VCaP (cell line): ENCODE data around the gene DBH.

ENCODE experiments used
- H3K27ac ChIP-seq: fragments of 450-650 bp; 2 replicates; pipeline ENCODE4 v1.5.1; 2017
- TF ChIP-seq, protein P1 (sequence below): fragments of 450-650 bp; conservative IDR thresholded peaks from 2 replicates; pipeline ENCODE4 v1.5.1; 2017; ENCODE audit warnings: mild to moderate bottlenecking, moderate library complexity

DBH gene

GRCh38 chr9:133682818-133683585 is 46.8 kb downstream of the DBH start:
- no peak overlapping the region for H3K27ac ChIP-seq
- TF ChIP-seq, protein P1, sequence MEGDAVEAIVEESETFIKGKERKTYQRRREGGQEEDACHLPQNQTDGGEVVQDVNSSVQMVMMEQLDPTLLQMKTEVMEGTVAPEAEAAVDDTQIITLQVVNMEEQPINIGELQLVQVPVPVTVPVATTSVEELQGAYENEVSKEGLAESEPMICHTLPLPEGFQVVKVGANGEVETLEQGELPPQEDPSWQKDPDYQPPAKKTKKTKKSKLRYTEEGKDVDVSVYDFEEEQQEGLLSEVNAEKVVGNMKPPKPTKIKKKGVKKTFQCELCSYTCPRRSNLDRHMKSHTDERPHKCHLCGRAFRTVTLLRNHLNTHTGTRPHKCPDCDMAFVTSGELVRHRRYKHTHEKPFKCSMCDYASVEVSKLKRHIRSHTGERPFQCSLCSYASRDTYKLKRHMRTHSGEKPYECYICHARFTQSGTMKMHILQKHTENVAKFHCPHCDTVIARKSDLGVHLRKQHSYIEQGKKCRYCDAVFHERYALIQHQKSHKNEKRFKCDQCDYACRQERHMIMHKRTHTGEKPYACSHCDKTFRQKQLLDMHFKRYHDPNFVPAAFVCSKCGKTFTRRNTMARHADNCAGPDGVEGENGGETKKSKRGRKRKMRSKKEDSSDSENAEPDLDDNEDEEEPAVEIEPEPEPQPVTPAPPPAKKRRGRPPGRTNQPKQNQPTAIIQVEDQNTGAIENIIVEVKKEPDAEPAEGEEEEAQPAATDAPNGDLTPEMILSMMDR, result no peak

GRCh38 chr9:133683586-133684120 is 47.5 kb downstream of the DBH start:
- TF ChIP-seq, protein P1, result no peak
- H3K27ac ChIP-seq, result no peak overlapping the region

DNA sequence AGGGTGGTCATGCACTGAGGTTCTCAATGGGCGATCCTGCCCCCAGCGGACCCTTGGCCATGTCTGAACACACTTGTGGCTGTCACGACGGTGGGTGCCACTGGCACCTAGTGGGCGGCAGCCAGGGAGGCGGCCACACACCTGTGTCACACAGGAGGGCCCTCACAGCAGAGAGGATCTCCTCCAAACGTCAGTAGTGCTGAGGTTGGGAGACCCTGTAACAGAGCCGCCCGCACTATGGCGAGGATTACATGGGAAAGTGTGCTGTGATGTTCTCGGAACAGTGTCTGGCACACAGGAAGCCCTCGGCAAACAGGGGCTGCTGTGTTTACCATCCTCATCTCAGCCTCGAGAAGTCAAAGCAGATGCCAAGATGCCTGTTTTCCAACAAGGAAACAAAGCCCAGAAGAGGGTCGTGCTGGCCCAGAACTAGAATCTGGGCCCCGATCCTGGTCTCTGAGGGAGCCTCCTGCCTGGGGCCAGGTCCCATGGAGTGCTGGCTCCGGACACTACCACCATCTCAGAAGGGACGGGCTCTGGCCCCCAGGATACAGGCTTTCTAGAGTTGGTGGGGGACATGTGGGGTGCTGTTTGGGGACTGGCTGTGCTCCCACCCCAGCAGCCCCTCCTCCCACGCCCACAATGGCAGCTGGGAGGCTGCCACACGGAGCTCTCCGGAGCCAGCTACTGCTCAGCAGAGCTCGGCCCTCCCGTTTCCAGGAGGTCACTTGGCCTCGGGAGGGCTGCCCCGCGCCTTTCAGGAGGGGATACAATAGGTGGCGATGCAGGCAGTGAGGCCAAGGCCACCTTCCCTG is 48.2 kb downstream of the DBH start:
- TF ChIP-seq, protein P1, result no peak
- H3K27ac ChIP-seq, result no peak overlapping the region

DNA sequence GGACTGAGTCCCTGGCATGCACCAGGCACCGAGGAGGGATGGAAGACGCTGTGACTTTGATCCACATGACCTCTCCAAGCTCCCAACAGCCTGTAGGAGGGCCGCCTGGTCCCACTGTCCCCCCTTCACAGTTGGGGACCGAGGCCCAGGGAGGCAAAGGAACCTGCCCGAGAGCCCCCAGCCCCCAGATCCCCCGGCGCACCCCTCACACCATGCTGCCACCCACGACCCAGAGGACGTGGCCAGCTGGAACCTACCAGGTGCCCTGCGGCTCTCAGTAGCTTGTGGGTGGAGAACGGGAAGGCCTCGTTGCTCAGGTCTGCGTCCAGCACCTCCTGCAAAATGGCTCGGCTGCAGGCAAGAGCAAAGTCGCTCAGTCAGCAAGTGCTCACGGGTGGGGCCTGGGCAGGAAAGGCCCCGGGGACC is 48.8 kb downstream of the DBH start:
- no peak overlapping the region for H3K27ac ChIP-seq
- TF ChIP-seq, protein P1, result no peak

- TF ChIP-seq, protein P1, result no peak
- no peak overlapping the region for H3K27ac ChIP-seq
Measured at GRCh38 chr9:133685653-133686609, 49.8 kb downstream of the DBH start.

- H3K27ac ChIP-seq, result no peak overlapping the region
- TF ChIP-seq, protein P1, result no peak
Measured at GRCh38 chr9:133686642-133687575, 50.7 kb downstream of the DBH start.
